ENCODE results near the gene TMF1. TPM values are rescaled to one million over a fixed set of nuclear protein-coding genes. Genes with fewer than 3 reads are reported as not detected.

Gene TMF1
- total and polyA plus RNA-seq, 10 of the 15 experiments (the other 5 are each of a cell fraction or from before 2014, with no cell fraction given), result 7.1 to 24.5 (median 18.6) TPM

- TF ChIP-seq CBFB (IDR thresholded peaks at IDR 0.05; ENCODE audit: low read depth) (peak; percentile 58; the same call in 1 of the 2 replicates), CEBPB (IDR thresholded peaks at IDR 0.05; ENCODE audit: borderline replicate concordance in 1 of 2, low read depth in 2 of 2, low read length in 2 of 2) (no peak), CBX5 (IDR thresholded peaks at IDR 0.05; ENCODE audit: low read depth) (peak; percentile 58; the same call in 1 of the 2 replicates), WRNIP1 (IDR thresholded peaks at IDR 0.05; ENCODE audit: borderline replicate concordance, low read depth, low read length) (no peak; the same call in 1 of the 2 replicates), ZBTB11 (CRISPR knock-in tag; IDR thresholded peaks at IDR 0.05) (no peak), RB1 (IDR thresholded peaks at IDR 0.05; ENCODE audit: borderline replicate concordance) (no peak), CHD1 (IDR thresholded peaks at IDR 0.05; ENCODE audit: low read depth, low read length) (no peak), ATF2 (IDR thresholded peaks at IDR 0.05; ENCODE audit: low read length) (no peak), EP300 (IDR thresholded peaks at IDR 0.05; ENCODE audit: borderline replicate concordance in 1 of 2, control insufficient read depth in 1 of 2, low read depth in 2 of 2, low read length in 2 of 2) (no peak), SPI1 (IDR thresholded peaks at IDR 0.05; ENCODE audit: borderline replicate concordance, insufficient read depth, low read depth, low read length) (no peak), CREB1 (IDR thresholded peaks at IDR 0.05; ENCODE audit: low read depth) (peak; percentile 95), LARP7 (IDR thresholded peaks at IDR 0.05) (0 out of 2 replicates have a peak, but pooled peaks have one; percentile 26), CHD2 (IDR thresholded peaks at IDR 0.05; ENCODE audit: borderline replicate concordance, low read depth, low read length) (peak; percentile 73), MXI1 (IDR thresholded peaks at IDR 0.05; ENCODE audit: low read depth, low read length) (peak; percentile 97), PAX8 (IDR thresholded peaks at IDR 0.05) (no peak), SREBF1 (IDR thresholded peaks at IDR 0.05; ENCODE audit: low read length) (no peak), ZNF217 (IDR thresholded peaks at IDR 0.05) (no peak), ZBED1 (IDR thresholded peaks at IDR 0.05; ENCODE audit: borderline replicate concordance) (peak; percentile 20; the same call in 1 of the 2 replicates), USF2 (IDR thresholded peaks at IDR 0.05; ENCODE audit: borderline replicate concordance, low read depth, low read length) (no peak), SIN3A (IDR thresholded peaks at IDR 0.05; ENCODE audit: low read depth, low read length) (peak; percentile 88; the same call in 1 of the 2 replicates), HDAC6 (IDR thresholded peaks at IDR 0.05; ENCODE audit: unreplicated experiment) (no peak), CBX3 (IDR thresholded peaks at IDR 0.05; ENCODE audit: borderline replicate concordance, low read depth) (no peak), SRF (IDR thresholded peaks at IDR 0.05; ENCODE audit: low read depth in 2 of 2, low read length in 2 of 2) (no peak), NRF1 (conservative IDR thresholded peaks at IDR 0.05; ENCODE audit: low read depth, low read length) (peak; percentile 77)
These were observed at the start of gene TMF1 (continued) for GRCh38 chr3:69051756-69052471.

All from GM12878 (cell line).